ENCODE results near the gene TRMT44. TPM values are rescaled to one million over a fixed set of nuclear protein-coding genes. Genes with fewer than 3 reads are reported as not detected.

The TRMT44 gene
- total and polyA plus RNA-seq, 5 donors: 7.6 to 12.9 (median 12.2) TPM

- ATAC-seq (no peak), DNase-seq (no peak)
- intact Hi-C loops (cut with DNase I): no loop called here
- 94% methylated on average over 3 of the region's 3 CpGs for WGBS
- no peaks in the 10 kb centered on the region for H3K27me3 ChIP-seq (ENCODE audit: control insufficient read depth, insufficient read depth)
- no peaks in the 10 kb centered on the region for H3K9me3 ChIP-seq (ENCODE audit: control insufficient read depth, low read length)
- no peak overlapping the region for H3K4me3 ChIP-seq (ENCODE audit: low read length)
- H3K27ac ChIP-seq (ENCODE audit: low read length): no peak overlapping the region
- H3K4me1 ChIP-seq (ENCODE audit: control insufficient read depth, insufficient read depth, low read length): no peaks in the 10 kb centered on the region
Measured at GRCh38 chr4:8495803-8496202, 55.2 kb downstream of the TRMT44 start.

GRCh38 chr4:8497762-8498161, 57.2 kb downstream of the TRMT44 start:
- Histone ChIP-seq H3K9me3 (ENCODE audit: control insufficient read depth, low read length) (no peaks in the 10 kb centered on the region), H3K4me3 (ENCODE audit: low read length) (no peak overlapping the region), H3K4me1 (ENCODE audit: control insufficient read depth, insufficient read depth, low read length) (no peaks in the 10 kb centered on the region), H3K27ac (ENCODE audit: low read length) (no peak overlapping the region), H3K27me3 (ENCODE audit: control insufficient read depth, insufficient read depth) (no peaks in the 10 kb centered on the region)
- intact Hi-C loops (cut with DNase I): no loop called here
- 93% methylated on average over 3 of the region's 3 CpGs for WGBS
- DNase-seq (no peak), ATAC-seq (no peak)

GRCh38 chr4:8500966-8501365, 60.4 kb downstream of the TRMT44 start:
- H3K27ac ChIP-seq (ENCODE audit: low read length): no peak overlapping the region
- intact Hi-C loops (cut with DNase I): no loop called here
- 82% methylated on average over 7 of the region's 7 CpGs for WGBS
- no peak for ATAC-seq
- H3K9me3 ChIP-seq (ENCODE audit: control insufficient read depth, low read length): no peaks in the 10 kb centered on the region
- no peak for DNase-seq
- no peak overlapping the region for H3K4me3 ChIP-seq (ENCODE audit: low read length)
- H3K27me3 ChIP-seq (ENCODE audit: control insufficient read depth, insufficient read depth): no peaks in the 10 kb centered on the region
- H3K4me1 ChIP-seq (ENCODE audit: control insufficient read depth, insufficient read depth, low read length): peaks cover 4% of the 10 kb centered on the region

- 80% methylated on average over 5 of the region's 5 CpGs for WGBS
- intact Hi-C loops (cut with DNase I): no loop called here
Measured at GRCh38 chr4:8501781-8502180, 61.2 kb downstream of the TRMT44 start.

GRCh38 chr4:8502371-8502770, 61.8 kb downstream of the TRMT44 start:
- Histone ChIP-seq H3K9me3 (ENCODE audit: control insufficient read depth, low read length) (no peaks in the 10 kb centered on the region), H3K27ac (ENCODE audit: low read length) (no peak overlapping the region), H3K27me3 (ENCODE audit: control insufficient read depth, insufficient read depth) (no peaks in the 10 kb centered on the region), H3K4me3 (ENCODE audit: low read length) (no peak overlapping the region), H3K4me1 (ENCODE audit: control insufficient read depth, insufficient read depth, low read length) (peaks cover 10% of the 10 kb centered on the region)
- ATAC-seq (no peak), DNase-seq (no peak)
- intact Hi-C loops (cut with DNase I): no loop called here
- 90% methylated on average over 6 of the region's 6 CpGs for WGBS

More at GRCh38 chr4:8501781-8502180, 61.2 kb downstream of the TRMT44 start:
- Histone ChIP-seq H3K4me1 (ENCODE audit: control insufficient read depth, insufficient read depth, low read length) (peaks cover 4% of the 10 kb centered on the region), H3K4me3 (ENCODE audit: low read length) (no peak overlapping the region), H3K27ac (ENCODE audit: low read length) (no peak overlapping the region), H3K27me3 (ENCODE audit: control insufficient read depth, insufficient read depth) (no peaks in the 10 kb centered on the region), H3K9me3 (ENCODE audit: control insufficient read depth, low read length) (no peaks in the 10 kb centered on the region)
- DNase-seq (no peak), ATAC-seq (no peak)

GRCh38 chr4:8502836-8503585, 62.4 kb downstream of the TRMT44 start:
- no peaks in the 10 kb centered on the region for H3K27me3 ChIP-seq (ENCODE audit: control insufficient read depth, insufficient read depth)
- intact Hi-C loops (cut with DNase I): no loop called here
- ATAC-seq (no peak), DNase-seq (peak in 1 of 3 donors; percentile 80)
- H3K4me1 ChIP-seq (ENCODE audit: control insufficient read depth, insufficient read depth, low read length): peaks cover 11% of the 10 kb centered on the region
- H3K9me3 ChIP-seq (ENCODE audit: control insufficient read depth, low read length): no peaks in the 10 kb centered on the region
- H3K27ac ChIP-seq (ENCODE audit: low read length): no peak overlapping the region
- WGBS: 54% methylated on average over 13 of the region's 13 CpGs
- no peak overlapping the region for H3K4me3 ChIP-seq (ENCODE audit: low read length)

GRCh38 chr4:8503801-8504200, 63.2 kb downstream of the TRMT44 start:
- H3K27ac ChIP-seq (ENCODE audit: low read length): no peak overlapping the region
- intact Hi-C loops (cut with DNase I): no loop called here
- no peaks in the 10 kb centered on the region for H3K9me3 ChIP-seq (ENCODE audit: control insufficient read depth, low read length)
- H3K4me1 ChIP-seq (ENCODE audit: control insufficient read depth, insufficient read depth, low read length): peaks cover 11% of the 10 kb centered on the region
- ATAC-seq (no peak), DNase-seq (no peak)
- WGBS: 37% methylated on average over 11 of the region's 11 CpGs
- H3K4me3 ChIP-seq (ENCODE audit: low read length): no peak overlapping the region
- no peaks in the 10 kb centered on the region for H3K27me3 ChIP-seq (ENCODE audit: control insufficient read depth, insufficient read depth)

GRCh38 chr4:8504279-8505007, 63.9 kb downstream of the TRMT44 start:
- intact Hi-C loops (cut with DNase I): no loop called here
- DNase-seq: peak in 1 of 3 donors; percentile 68
- Histone ChIP-seq H3K27ac (ENCODE audit: low read length) (no peak overlapping the region), H3K9me3 (ENCODE audit: control insufficient read depth, low read length) (no peaks in the 10 kb centered on the region), H3K27me3 (ENCODE audit: control insufficient read depth, insufficient read depth) (no peaks in the 10 kb centered on the region), H3K4me3 (ENCODE audit: low read length) (no peak overlapping the region), H3K4me1 (ENCODE audit: control insufficient read depth, insufficient read depth, low read length) (peaks cover 11% of the 10 kb centered on the region)
- peak in 1 of 2 donors; percentile 3 for ATAC-seq
- WGBS: 47% methylated on average over 15 of the region's 15 CpGs

GRCh38 chr4:8505229-8505628, 64.7 kb downstream of the TRMT44 start:
- DNase-seq (no peak), ATAC-seq (no peak)
- no peak overlapping the region for H3K4me3 ChIP-seq (ENCODE audit: low read length)
- no peaks in the 10 kb centered on the region for H3K27me3 ChIP-seq (ENCODE audit: control insufficient read depth, insufficient read depth)
- intact Hi-C loops (cut with DNase I): no loop called here
- H3K27ac ChIP-seq (ENCODE audit: low read length): no peak overlapping the region
- H3K4me1 ChIP-seq (ENCODE audit: control insufficient read depth, insufficient read depth, low read length): peaks cover 11% of the 10 kb centered on the region
- WGBS: 92% methylated on average over 7 of the region's 7 CpGs
- H3K9me3 ChIP-seq (ENCODE audit: control insufficient read depth, low read length): no peaks in the 10 kb centered on the region

GRCh38 chr4:8506006-8506372, 65.4 kb downstream of the TRMT44 start:
- intact Hi-C loops (cut with DNase I): no loop called here
- DNase-seq (no peak), ATAC-seq (no peak)
- Histone ChIP-seq H3K4me3 (ENCODE audit: low read length) (no peak overlapping the region), H3K4me1 (ENCODE audit: control insufficient read depth, insufficient read depth, low read length) (peaks cover 11% of the 10 kb centered on the region), H3K9me3 (ENCODE audit: control insufficient read depth, low read length) (no peaks in the 10 kb centered on the region), H3K27ac (ENCODE audit: low read length) (peak overlapping the region; percentile 16), H3K27me3 (ENCODE audit: control insufficient read depth, insufficient read depth) (no peaks in the 10 kb centered on the region)
- 52% methylated on average over 5 of the region's 5 CpGs for WGBS

- H3K9me3 ChIP-seq (ENCODE audit: control insufficient read depth, low read length): no peaks in the 10 kb centered on the region
- no peaks in the 10 kb centered on the region for H3K27me3 ChIP-seq (ENCODE audit: control insufficient read depth, insufficient read depth)
- peak; percentile 58 to 91 (median 86) for DNase-seq
- 19% methylated on average over 21 of the region's 21 CpGs for WGBS
- intact Hi-C loops (cut with DNase I): no loop called here
- ATAC-seq: peak; percentile 69 to 85
- peak overlapping the region; percentile 34 for H3K27ac ChIP-seq (ENCODE audit: low read length)
- H3K4me3 ChIP-seq (ENCODE audit: low read length): no peak overlapping the region
- peaks cover 11% of the 10 kb centered on the region for H3K4me1 ChIP-seq (ENCODE audit: control insufficient read depth, insufficient read depth, low read length)
Measured at GRCh38 chr4:8506373-8507195, 66.0 kb downstream of the TRMT44 start.
